Measurements from ENCODE around the gene PWWP2B. TPM values are rescaled to one million over a fixed set of nuclear protein-coding genes. Genes with fewer than 3 reads are reported as not detected.

The PWWP2B gene
- total RNA-seq, 5 donors from 2014 or later (not counting 1 experiment from before 2014, with no cell fraction given), result 11.5 to 15.3 (median 13.6) TPM

DNA sequence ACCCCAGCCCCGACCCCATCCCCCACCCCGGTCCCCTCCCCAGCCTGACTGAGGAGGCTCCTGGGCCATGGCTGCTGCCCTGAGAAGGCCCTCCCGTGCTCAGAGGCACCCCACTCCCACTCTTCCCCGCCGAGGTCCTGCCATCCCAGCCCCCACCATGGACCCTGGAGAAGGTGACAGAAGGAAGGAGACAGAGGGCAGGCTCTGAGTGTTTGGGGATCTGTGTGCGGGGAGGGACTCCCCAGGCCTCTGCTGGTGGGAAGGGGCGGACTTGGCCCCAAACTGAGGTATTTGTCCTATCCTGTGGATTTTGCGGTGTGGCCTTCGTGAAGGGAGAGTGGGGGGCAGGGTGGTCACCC lies 53.4 kb downstream of the PWWP2B start:
- H3K27me3 ChIP-seq (replicated peaks in 1 of 2; ENCODE audit: control insufficient read depth in 2 of 2, extremely low read depth in 1 of 2, insufficient read depth in 2 of 2, low read length in 1 of 2), result peaks cover 0 to 5% of the 10 kb centered on the region in 2 experiments
- no peaks in the 10 kb centered on the region for H3K9me3 ChIP-seq
- H3K27ac ChIP-seq (ENCODE audit: low read length), result peak overlapping the region; percentile 38
- Mint-ChIP-seq H3K9me3 (no peaks in the 10 kb centered on the region), H3K27ac (no peak overlapping the region), H3K4me3 (no peak overlapping the region), H3K36me3 (no peaks in the 10 kb centered on the region), H3K4me1 (peaks cover 26 to 46% (median 40%) of the 10 kb centered on the region in 3 donors), H3K27me3 (no peaks in the 10 kb centered on the region)
- H3K4me1 ChIP-seq (ENCODE audit: control insufficient read depth in 1 of 2, extremely low read depth in 1 of 2, insufficient read depth in 2 of 2, low read length in 2 of 2), result peaks cover 30 to 59% of the 10 kb centered on the region in 2 experiments
- no peaks in the 10 kb centered on the region for H3K36me3 ChIP-seq (ENCODE audit: control insufficient read depth in 2 of 2, extremely low read depth in 1 of 2, insufficient read depth in 1 of 2, low read length in 1 of 2)
- POLR2A ChIA-PET, result no interaction called here
- ATAC-seq (replicated peaks in 1 of 4) (no peak), DNase-seq (no peak)
- CTCF ChIA-PET, result no interaction called here
- H3K4me3 ChIP-seq (ENCODE audit: control insufficient read depth in 1 of 2, extremely low read depth in 1 of 2, low read length in 1 of 2), result no peak overlapping the region
- WGBS (ENCODE audit: insufficient coverage), result no CpG with 5 or more reads among the region's 9 CpGs

- no peak for ATAC-seq (replicated peaks in 1 of 4)
- Mint-ChIP-seq H3K27me3 (no peaks in the 10 kb centered on the region), H3K4me1 (peaks cover 24 to 44% (median 40%) of the 10 kb centered on the region in 3 donors), H3K27ac (peak overlapping the region; percentile 90), H3K36me3 (no peaks in the 10 kb centered on the region), H3K4me3 (no peak overlapping the region), H3K9me3 (no peaks in the 10 kb centered on the region)
- no peaks in the 10 kb centered on the region for H3K9me3 ChIP-seq
- ChIA-PET CTCF (no interaction called here), POLR2A (no interaction called here)
- H3K27ac ChIP-seq (ENCODE audit: low read length), result peak overlapping the region; percentile 87
- no peaks in the 10 kb centered on the region for H3K36me3 ChIP-seq (ENCODE audit: control insufficient read depth in 2 of 2, extremely low read depth in 1 of 2, insufficient read depth in 1 of 2, low read length in 1 of 2)
- peaks cover 29 to 53% of the 10 kb centered on the region in 2 experiments for H3K4me1 ChIP-seq (ENCODE audit: control insufficient read depth in 1 of 2, extremely low read depth in 1 of 2, insufficient read depth in 2 of 2, low read length in 2 of 2)
- WGBS (ENCODE audit: insufficient coverage), result 96% methylated on average over 9 of the region's 11 CpGs
- no peak overlapping the region for H3K4me3 ChIP-seq (ENCODE audit: control insufficient read depth in 1 of 2, extremely low read depth in 1 of 2, low read length in 1 of 2)
- H3K27me3 ChIP-seq (replicated peaks in 1 of 2; ENCODE audit: control insufficient read depth in 2 of 2, extremely low read depth in 1 of 2, insufficient read depth in 2 of 2, low read length in 1 of 2), result peaks cover 0 to 8% of the 10 kb centered on the region in 2 experiments
- no peak for DNase-seq
Measured at GRCh38 chr10:132450825-132451505, 54.0 kb downstream of the PWWP2B start.

- Histone ChIP-seq H3K4me1 (ENCODE audit: control insufficient read depth in 1 of 2, extremely low read depth in 1 of 2, insufficient read depth in 2 of 2, low read length in 2 of 2) (peaks cover 25 to 46% of the 10 kb centered on the region in 2 experiments), H3K27me3 (replicated peaks in 1 of 2; ENCODE audit: control insufficient read depth in 2 of 2, extremely low read depth in 1 of 2, insufficient read depth in 2 of 2, low read length in 1 of 2) (peaks cover 0 to 13% of the 10 kb centered on the region in 2 experiments), H3K9me3 (no peaks in the 10 kb centered on the region), H3K4me3 (ENCODE audit: control insufficient read depth in 1 of 2, extremely low read depth in 1 of 2, low read length in 1 of 2) (no peak overlapping the region), H3K36me3 (ENCODE audit: control insufficient read depth in 2 of 2, extremely low read depth in 1 of 2, insufficient read depth in 1 of 2, low read length in 1 of 2) (no peaks in the 10 kb centered on the region), H3K27ac (ENCODE audit: low read length) (peak overlapping the region; percentile 87)
- no peak for ATAC-seq (replicated peaks in 1 of 4)
- DNase-seq, result no peak
- Mint-ChIP-seq H3K9me3 (no peaks in the 10 kb centered on the region), H3K36me3 (no peaks in the 10 kb centered on the region), H3K4me3 (peak overlapping the region in 1 of 3 donors; percentile 30), H3K27me3 (no peaks in the 10 kb centered on the region), H3K27ac (peak overlapping the region; percentile 90), H3K4me1 (peaks cover 18 to 37% (median 33%) of the 10 kb centered on the region in 3 donors)
- CTCF ChIA-PET, result no interaction called here
- POLR2A ChIA-PET, result no interaction called here
- 91% methylated on average over 16 of the region's 18 CpGs for WGBS (ENCODE audit: insufficient coverage)
Measured at GRCh38 chr10:132451506-132452215, 54.7 kb downstream of the PWWP2B start.

- Mint-ChIP-seq H3K27ac (peak overlapping the region; percentile 84 to 90), H3K4me1 (peaks cover 17 to 32% (median 27%) of the 10 kb centered on the region in 3 donors), H3K9me3 (no peaks in the 10 kb centered on the region), H3K4me3 (peak overlapping the region in 2 of 3 donors; percentile 2 to 19), H3K27me3 (no peaks in the 10 kb centered on the region), H3K36me3 (no peaks in the 10 kb centered on the region)
- ATAC-seq (replicated peaks in 1 of 4) (no peak), DNase-seq (peak in 8 of 35 experiments; percentile 20 to 46 (median 30))
- Histone ChIP-seq H3K27me3 (replicated peaks in 1 of 2; ENCODE audit: control insufficient read depth in 2 of 2, extremely low read depth in 1 of 2, insufficient read depth in 2 of 2, low read length in 1 of 2) (peaks cover 0 to 18% of the 10 kb centered on the region in 2 experiments), H3K9me3 (no peaks in the 10 kb centered on the region), H3K36me3 (ENCODE audit: control insufficient read depth in 2 of 2, extremely low read depth in 1 of 2, insufficient read depth in 1 of 2, low read length in 1 of 2) (no peaks in the 10 kb centered on the region), H3K27ac (ENCODE audit: low read length) (peak overlapping the region; percentile 87), H3K4me1 (ENCODE audit: control insufficient read depth in 1 of 2, extremely low read depth in 1 of 2, insufficient read depth in 2 of 2, low read length in 2 of 2) (peaks cover 20 to 41% of the 10 kb centered on the region in 2 experiments), H3K4me3 (ENCODE audit: control insufficient read depth in 1 of 2, extremely low read depth in 1 of 2, low read length in 1 of 2) (no peak overlapping the region)
- ChIA-PET CTCF (no interaction called here), POLR2A (no interaction called here)
- WGBS (ENCODE audit: insufficient coverage), result 50% methylated on average over 13 of the region's 14 CpGs
Measured at GRCh38 chr10:132452216-132452650, 55.2 kb downstream of the PWWP2B start.

- H3K27ac Mint-ChIP-seq, result peak overlapping the region; percentile 84 to 90
- Histone ChIP-seq H3K4me3 (ENCODE audit: control insufficient read depth in 1 of 2, extremely low read depth in 1 of 2, low read length in 1 of 2) (no peak overlapping the region), H3K27ac (ENCODE audit: low read length) (peak overlapping the region; percentile 87), H3K9me3 (no peaks in the 10 kb centered on the region), H3K4me1 (ENCODE audit: control insufficient read depth in 1 of 2, extremely low read depth in 1 of 2, insufficient read depth in 2 of 2, low read length in 2 of 2) (peaks cover 16 to 34% of the 10 kb centered on the region in 2 experiments), H3K36me3 (ENCODE audit: control insufficient read depth in 2 of 2, extremely low read depth in 1 of 2, insufficient read depth in 1 of 2, low read length in 1 of 2) (no peaks in the 10 kb centered on the region), H3K27me3 (replicated peaks in 1 of 2; ENCODE audit: control insufficient read depth in 2 of 2, extremely low read depth in 1 of 2, insufficient read depth in 2 of 2, low read length in 1 of 2) (peaks cover 0 to 24% of the 10 kb centered on the region in 2 experiments)
- CTCF ChIA-PET, result no interaction called here
- H3K9me3 Mint-ChIP-seq, result no peaks in the 10 kb centered on the region
- H3K36me3 Mint-ChIP-seq, result no peaks in the 10 kb centered on the region
- H3K27me3 Mint-ChIP-seq, result no peaks in the 10 kb centered on the region
- 4% methylated on average over 38 of the region's 45 CpGs for WGBS (ENCODE audit: insufficient coverage)
- DNase-seq (peak; percentile 80 to 96 (median 91)), ATAC-seq (replicated peaks in 1 of 4) (peak; percentile 94 to 96 (median 96))
- H3K4me3 Mint-ChIP-seq, result peak overlapping the region in 2 of 3 donors; percentile 19 to 34
- H3K4me1 Mint-ChIP-seq, result peaks cover 11 to 26% (median 21%) of the 10 kb centered on the region in 3 donors
- POLR2A ChIA-PET, result no interaction called here
Measured at GRCh38 chr10:132452651-132453469, 55.9 kb downstream of the PWWP2B start.

DNA sequence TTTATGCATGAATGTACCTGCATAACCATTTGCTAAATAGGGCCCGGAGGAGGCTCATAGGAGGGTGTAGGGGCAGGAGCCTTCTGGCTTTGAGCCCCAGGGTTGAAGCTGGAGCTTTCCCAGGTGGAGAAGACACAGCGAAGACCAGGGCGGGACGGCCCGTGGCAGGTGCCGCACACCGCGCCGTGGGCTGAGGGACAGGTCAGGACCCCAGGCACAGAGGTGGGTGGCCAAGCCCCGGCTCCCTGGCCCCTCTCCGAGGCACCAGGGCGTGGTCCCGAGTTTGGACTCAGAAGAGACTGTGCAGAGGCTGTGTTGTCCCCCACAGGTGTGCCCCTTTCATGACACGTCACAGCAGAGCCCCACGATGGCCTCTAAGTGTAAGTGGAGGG lies 56.5 kb downstream of the PWWP2B start:
- Histone ChIP-seq H3K27me3 (replicated peaks in 1 of 2; ENCODE audit: control insufficient read depth in 2 of 2, extremely low read depth in 1 of 2, insufficient read depth in 2 of 2, low read length in 1 of 2) (peaks cover 0 to 30% of the 10 kb centered on the region in 2 experiments), H3K27ac (ENCODE audit: low read length) (peak overlapping the region; percentile 67), H3K36me3 (ENCODE audit: control insufficient read depth in 2 of 2, extremely low read depth in 1 of 2, insufficient read depth in 1 of 2, low read length in 1 of 2) (no peaks in the 10 kb centered on the region), H3K4me1 (ENCODE audit: control insufficient read depth in 1 of 2, extremely low read depth in 1 of 2, insufficient read depth in 2 of 2, low read length in 2 of 2) (peaks cover 11 to 32% of the 10 kb centered on the region in 2 experiments), H3K4me3 (ENCODE audit: control insufficient read depth in 1 of 2, extremely low read depth in 1 of 2, low read length in 1 of 2) (no peak overlapping the region), H3K9me3 (no peaks in the 10 kb centered on the region)
- peak in 1 of 4 experiments; percentile 21 for ATAC-seq (replicated peaks in 1 of 4)
- Mint-ChIP-seq H3K27ac (no peak overlapping the region), H3K4me3 (no peak overlapping the region), H3K4me1 (peaks cover 7 to 22% (median 17%) of the 10 kb centered on the region in 3 donors), H3K27me3 (no peaks in the 10 kb centered on the region), H3K36me3 (no peaks in the 10 kb centered on the region), H3K9me3 (no peaks in the 10 kb centered on the region)
- CTCF ChIA-PET, result interaction anchor here in 1 of 2 donors (0.9 kb wide), 1 partner anchor 66 kb away, joined by 3 read pairs; no protein-coding TSS in a partner anchor
- DNase-seq, result no peak
- POLR2A ChIA-PET, result no interaction called here
- WGBS (ENCODE audit: insufficient coverage), result 75% methylated on average over 15 of the region's 15 CpGs

Measured in T-cell (primary cell).